UCSD-AML1 (cell line): ENCODE results near the gene HSF5.
"Not testable (repeated sequence)": the region's sequence is repeated elsewhere in the genome, so short reads cannot be mapped to it uniquely, and the experiment has no call there.

Experiments
- DNase-seq: peaks from one replicate; lab custom pipeline; 2025; ENCODE audit not compliant: unreplicated experiment; lab: John Stamatoyannopoulos, UW

The HSF5 gene

GRCh38 chr17:58414596-58414997, 73.6 kb downstream of the HSF5 start:
- no peak for DNase-seq

GRCh38 chr17:58413684-58414083, 74.5 kb downstream of the HSF5 start:
- DNase-seq: no peak

- no peak for DNase-seq
Observed at GRCh38 chr17:58412961-58413586, 75.1 kb downstream of the HSF5 start.

- DNase-seq: no peak
Observed at GRCh38 chr17:58412064-58412703, 76.0 kb downstream of the HSF5 start.

- DNase-seq: no peak
Observed at GRCh38 chr17:58411408-58411894, 76.8 kb downstream of the HSF5 start.

GRCh38 chr17:58410714-58411407, 77.3 kb downstream of the HSF5 start:
- no peak for DNase-seq

GRCh38 chr17:58409432-58409831, 78.8 kb downstream of the HSF5 start:
- DNase-seq: no peak

- DNase-seq: no peak
Observed at GRCh38 chr17:58403311-58403710, 84.9 kb downstream of the HSF5 start.

- no peak for DNase-seq
Observed at GRCh38 chr17:58402679-58403078, 85.5 kb downstream of the HSF5 start.

- no peak for DNase-seq
Observed at GRCh38 chr17:58402047-58402446, 86.2 kb downstream of the HSF5 start.

GRCh38 chr17:58401287-58401686, 86.9 kb downstream of the HSF5 start:
- DNase-seq: no peak

- DNase-seq: no peak
Observed at GRCh38 chr17:58400826-58401225, 87.4 kb downstream of the HSF5 start.

GRCh38 chr17:58399974-58400373, 88.2 kb downstream of the HSF5 start:
- DNase-seq: no peak

GRCh38 chr17:58398574-58399266, 89.5 kb downstream of the HSF5 start:
- DNase-seq: no peak

- DNase-seq: not testable (repeated sequence)
Observed at GRCh38 chr17:58397421-58397820, 90.8 kb downstream of the HSF5 start.

- no peak for DNase-seq
Observed at GRCh38 chr17:58396173-58396572, 92.0 kb downstream of the HSF5 start.

GRCh38 chr17:58394534-58395223, 93.5 kb downstream of the HSF5 start:
- no peak for DNase-seq

GRCh38 chr17:58391302-58391984, 96.8 kb downstream of the HSF5 start:
- DNase-seq: no peak

- no peak for DNase-seq
Observed at GRCh38 chr17:58390884-58391283, 97.3 kb downstream of the HSF5 start.
